Measurements from ENCODE around the gene TUT4.

Gene TUT4

GRCh38 chr1:52404975-52405338, 147.9 kb downstream of the TUT4 start:
- peak overlapping the region; percentile 99 for H3K4me3 ChIP-seq (ENCODE audit: low read length)
- DNase-seq (ENCODE audit: low read depth) = no peak
- no peak for TF ChIP-seq CTCF (IDR thresholded peaks at IDR 0.05; ENCODE audit: insufficient read depth, low read depth, low read length, missing control alignments)

GRCh38 chr1:52404116-52404974, 148.5 kb downstream of the TUT4 start, which contains the start of the genes ORC1 and PRPF38A:
Gene ORC1 (minus strand): TSS chr1:52404423. CDS start chr1:52402223, 2,200 bp downstream.
Gene PRPF38A (plus strand): TSS chr1:52404602. CDS start chr1:52404750, 148 bp downstream.
- H3K4me3 ChIP-seq (ENCODE audit: low read length) = peak within 1 kb of the TSS; percentile 99
- peak; percentile 98 for DNase-seq (ENCODE audit: low read depth)
- peak; percentile 76 for TF ChIP-seq CTCF (IDR thresholded peaks at IDR 0.05; ENCODE audit: insufficient read depth, low read depth, low read length, missing control alignments)

DNA sequence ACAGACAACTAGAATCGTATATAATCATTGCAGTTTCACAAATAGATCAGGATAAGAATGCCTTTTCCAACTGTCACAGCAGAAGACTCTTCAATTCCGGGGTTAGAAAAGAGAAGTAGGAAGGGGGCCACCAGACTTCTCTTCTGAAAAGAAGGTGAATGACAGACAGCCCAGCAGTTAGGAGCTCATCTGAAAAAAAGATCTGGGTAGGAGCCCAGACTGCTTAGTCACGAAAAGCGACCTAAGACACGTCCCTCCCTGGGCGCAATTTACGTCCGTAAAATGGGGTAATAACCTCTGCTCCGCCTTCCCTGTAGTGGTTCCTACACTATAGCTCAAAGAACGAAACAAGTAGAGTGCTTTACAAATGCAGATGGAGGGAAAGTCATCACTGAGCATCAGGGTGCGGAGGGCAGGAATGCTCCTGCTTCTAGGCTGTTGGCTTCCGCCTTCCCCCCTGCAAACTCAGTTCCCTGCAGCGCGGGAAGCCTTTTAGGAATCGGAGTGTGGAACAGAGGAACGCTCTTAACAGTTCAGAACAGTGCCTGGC, 149.3 kb downstream of the TUT4 start:
- peak overlapping the region; percentile 99 for H3K4me3 ChIP-seq (ENCODE audit: low read length)
- DNase-seq (ENCODE audit: low read depth) = peak; percentile 87
- TF ChIP-seq CTCF (IDR thresholded peaks at IDR 0.05; ENCODE audit: insufficient read depth, low read depth, low read length, missing control alignments) = no peak

GRCh38 chr1:52402860-52403240, 150.0 kb downstream of the TUT4 start:
- DNase-seq (ENCODE audit: low read depth) = no peak
- TF ChIP-seq CTCF (IDR thresholded peaks at IDR 0.05; ENCODE audit: insufficient read depth, low read depth, low read length, missing control alignments) = no peak
- no peak overlapping the region for H3K4me3 ChIP-seq (ENCODE audit: low read length)

GRCh38 chr1:52400131-52400530, 152.8 kb downstream of the TUT4 start:
- TF ChIP-seq CTCF (IDR thresholded peaks at IDR 0.05; ENCODE audit: insufficient read depth, low read depth, low read length, missing control alignments) = no peak
- no peak overlapping the region for H3K4me3 ChIP-seq (ENCODE audit: low read length)
- peak; percentile 72 for DNase-seq (ENCODE audit: low read depth)

DNA sequence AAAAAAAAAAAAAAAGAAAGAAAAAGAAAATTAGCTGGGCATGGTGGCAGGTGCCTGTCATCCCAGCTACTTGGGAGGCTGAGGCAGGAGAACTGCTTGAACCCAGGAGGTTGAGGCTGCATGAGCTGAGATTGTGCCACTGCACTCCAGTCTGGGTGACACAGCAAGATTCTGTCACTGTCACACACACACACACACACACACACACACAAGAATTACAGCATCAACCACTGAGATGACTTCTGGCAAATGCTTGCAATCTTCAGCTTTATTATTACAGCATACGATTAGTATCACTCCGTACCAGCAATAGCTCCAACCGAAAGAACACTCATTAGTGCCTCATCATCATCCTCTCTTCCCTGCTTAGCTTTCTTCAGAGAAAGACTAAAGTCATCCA, 153.3 kb downstream of the TUT4 start:
- no peak for DNase-seq (ENCODE audit: low read depth)
- TF ChIP-seq CTCF (IDR thresholded peaks at IDR 0.05; ENCODE audit: insufficient read depth, low read depth, low read length, missing control alignments) = no peak
- no peak overlapping the region for H3K4me3 ChIP-seq (ENCODE audit: low read length)
